IPS-NIHi7 (cell line): ENCODE data around the gene RAD18.

Experiments used
- DNase-seq: peaks from one replicate; pipeline ENCODE4 v3.0.0; 2012; ENCODE audit warnings: mixed read lengths; ENCODE audit errors: extremely low spot score

RAD18 gene

DNA sequence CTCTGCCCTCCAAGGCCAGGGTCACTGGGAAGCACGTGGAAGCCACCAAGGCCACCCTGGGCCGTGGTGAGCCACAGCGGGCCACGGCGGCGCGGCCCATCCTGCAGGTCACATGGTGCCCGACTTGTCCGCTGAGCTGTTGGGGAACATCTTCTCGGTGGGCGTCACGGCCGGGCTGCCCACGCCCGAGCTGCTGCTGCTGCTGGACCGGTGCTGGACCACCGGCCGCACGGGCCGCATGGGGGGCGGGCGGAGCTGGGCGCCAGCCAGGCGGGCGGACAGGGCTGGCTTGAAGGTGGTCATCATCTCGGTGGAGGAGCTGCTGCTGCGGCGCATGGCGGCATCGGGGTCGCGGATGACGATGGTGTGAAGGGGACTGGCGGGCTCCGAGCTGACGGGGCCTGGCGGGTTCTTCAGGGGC, 22.1 kb upstream of the RAD18 start:
- DNase-seq = no peak

DNA sequence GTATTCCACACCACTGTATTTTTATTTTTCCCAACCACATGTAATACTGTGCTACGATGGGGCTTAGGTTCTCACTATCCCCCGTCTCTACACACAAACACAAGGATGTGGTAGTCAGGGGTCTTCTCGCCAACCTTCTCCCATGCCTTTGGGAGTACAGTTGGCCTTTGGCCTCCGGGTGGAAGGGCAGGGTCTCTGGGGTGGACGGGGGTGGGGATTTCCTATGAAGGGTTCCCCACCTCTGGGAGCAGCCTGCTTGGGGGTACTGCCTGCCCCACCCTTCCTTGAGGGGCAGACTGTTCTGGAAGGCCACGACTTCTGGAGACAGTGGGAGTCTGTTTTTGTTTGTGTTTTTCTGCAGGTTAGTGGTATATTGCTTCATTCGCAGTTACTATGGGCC, 21.3 kb upstream of the RAD18 start:
- no peak for DNase-seq

DNA sequence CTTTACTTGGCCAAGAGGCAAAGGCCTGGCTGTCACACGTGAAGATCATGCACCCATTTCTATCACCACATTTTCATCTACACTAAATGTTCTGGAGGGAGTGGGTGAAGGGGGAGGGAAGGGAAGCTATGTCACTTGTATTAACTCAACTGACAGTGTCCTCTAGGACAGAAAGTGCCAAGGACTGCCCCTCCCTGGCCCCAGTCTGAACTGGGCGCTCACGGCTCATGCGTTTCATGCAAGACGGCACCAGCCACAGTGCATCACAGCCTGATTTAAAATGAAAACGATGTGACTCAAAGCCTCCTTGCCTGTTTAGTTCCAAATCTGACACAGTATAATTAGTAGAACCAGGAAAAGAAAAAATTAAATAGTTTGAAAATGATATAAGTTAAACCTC, 20.8 kb upstream of the RAD18 start:
- no peak for DNase-seq

- DNase-seq = no peak
Measured at GRCh38 chr3:8983591-8983990, 20.3 kb upstream of the RAD18 start.

- DNase-seq = no peak
Measured at GRCh38 chr3:8983026-8983425, 19.8 kb upstream of the RAD18 start.

- no peak for DNase-seq
Measured at GRCh38 chr3:8982509-8982908, 19.2 kb upstream of the RAD18 start.

DNA sequence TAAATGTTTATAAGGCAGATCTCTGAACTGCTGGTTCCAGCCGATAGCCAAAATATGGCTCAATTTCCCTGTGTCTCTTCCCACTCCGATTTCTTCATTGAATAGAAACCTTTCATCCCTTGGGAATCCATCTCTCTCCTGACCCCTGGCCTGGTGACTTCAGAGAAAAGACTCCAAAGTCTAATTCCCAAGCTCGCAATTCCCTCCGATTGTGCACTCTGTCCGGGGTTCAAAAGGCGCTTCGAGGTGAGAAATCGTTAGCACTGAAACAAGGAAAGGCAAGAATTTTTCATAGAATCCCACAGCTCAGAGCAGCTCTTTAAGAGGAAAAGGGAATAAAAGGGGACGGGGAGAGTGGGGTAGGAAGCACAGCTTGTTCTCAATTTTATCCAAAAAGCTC, 18.4 kb upstream of the RAD18 start:
- DNase-seq = no peak

- DNase-seq = no peak
Measured at GRCh38 chr3:8981296-8981695, 18.0 kb upstream of the RAD18 start.

DNA sequence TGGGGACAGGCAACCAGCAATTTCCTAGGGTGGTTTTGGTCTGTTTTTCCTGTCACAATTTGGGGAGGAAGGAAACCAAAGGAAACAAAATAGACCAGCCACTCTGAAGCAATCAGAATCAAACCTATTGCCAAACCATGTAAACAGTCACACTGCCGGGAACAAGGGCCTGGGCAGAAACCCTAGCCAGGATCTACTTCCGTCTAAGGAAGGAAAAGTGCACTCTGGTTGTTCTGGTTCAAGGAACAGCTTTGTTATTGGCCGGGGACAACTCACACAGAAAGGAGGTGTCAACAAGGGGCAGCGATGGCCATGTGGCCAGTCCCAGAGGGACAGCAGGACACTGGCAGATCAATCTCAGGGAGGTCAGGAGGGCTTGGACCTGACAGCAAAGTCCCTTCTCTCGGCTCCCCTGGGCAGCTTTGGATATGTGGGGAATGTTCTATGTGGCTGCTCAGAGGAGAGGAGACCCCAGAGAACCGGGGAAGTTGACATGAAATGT, 17.5 kb upstream of the RAD18 start:
- DNase-seq = no peak

DNA sequence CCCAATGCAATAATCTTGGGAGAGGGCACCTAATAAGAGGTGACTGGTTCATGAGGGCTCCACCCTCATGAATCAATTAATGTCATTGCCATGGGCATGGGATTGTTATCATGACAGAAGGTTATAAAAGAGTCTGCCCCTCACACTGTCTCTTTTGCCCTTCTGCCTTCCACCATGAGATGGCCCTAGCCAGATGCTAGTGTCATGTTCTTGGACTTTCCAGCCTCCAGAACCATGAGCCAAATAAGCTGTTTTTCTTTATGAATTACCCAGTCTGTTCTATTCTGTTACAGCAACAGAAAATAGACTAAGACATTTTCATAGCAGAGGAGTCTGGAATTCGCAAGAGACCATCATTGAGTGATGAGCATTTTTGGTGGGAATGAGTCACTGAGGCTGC, 16.0 kb upstream of the RAD18 start:
- no peak for DNase-seq

GRCh38 chr3:8978551-8978950, 15.3 kb upstream of the RAD18 start:
- DNase-seq = no peak

GRCh38 chr3:8976540-8977182, 13.4 kb upstream of the RAD18 start:
- DNase-seq = no peak

- no peak for DNase-seq
Measured at GRCh38 chr3:8975081-8976020, 12.1 kb upstream of the RAD18 start.

DNA sequence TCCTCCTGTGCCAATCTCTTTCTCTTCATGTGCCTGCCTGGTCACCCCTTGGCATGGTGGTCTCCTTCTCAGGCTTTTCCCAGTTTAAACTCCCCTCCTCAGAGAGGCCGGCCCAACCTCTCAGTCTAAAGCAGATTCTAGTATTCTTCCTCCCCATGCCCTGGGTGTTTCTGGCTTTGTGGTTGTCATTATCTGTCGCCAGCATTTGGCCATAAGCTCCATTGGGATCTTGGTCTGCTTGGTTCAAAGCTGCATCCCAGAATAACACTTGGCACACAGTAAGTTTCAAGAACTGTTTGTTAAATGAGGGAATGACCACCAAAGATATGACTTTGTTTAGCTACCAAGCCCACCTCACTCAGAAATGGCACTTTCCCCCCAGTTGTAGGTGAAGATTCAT, 11.2 kb upstream of the RAD18 start:
- DNase-seq = no peak

GRCh38 chr3:8972639-8973038, 9.4 kb upstream of the RAD18 start:
- no peak for DNase-seq

DNA sequence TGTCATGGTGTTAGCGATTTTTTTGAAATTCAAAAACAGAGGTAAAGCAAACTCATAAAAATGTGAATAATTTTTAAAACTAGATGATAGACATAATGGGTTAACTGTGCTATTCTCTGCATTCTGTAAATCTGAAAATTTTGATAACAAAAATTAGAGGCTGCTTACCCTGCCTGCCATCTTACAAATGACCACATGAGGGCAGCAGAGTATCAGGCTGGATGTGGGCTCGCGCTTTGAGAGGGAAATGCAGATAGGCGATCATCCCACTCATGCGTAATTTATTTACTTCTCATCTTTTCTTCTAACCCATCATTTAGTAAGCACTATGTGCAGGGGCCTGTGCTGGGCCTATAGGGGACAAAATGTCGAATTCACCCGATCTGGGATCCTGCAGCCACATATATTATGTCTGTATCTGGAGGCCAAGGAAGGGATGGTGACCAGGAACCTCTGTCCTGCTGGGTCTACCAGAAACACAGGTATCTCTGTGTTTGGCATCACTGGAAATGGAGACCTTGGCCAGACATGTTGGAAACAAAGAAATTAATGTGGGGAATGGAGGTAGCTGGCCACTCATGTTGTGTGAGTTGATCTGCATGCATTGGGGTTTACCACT, 7.8 kb upstream of the RAD18 start:
- DNase-seq = peak; percentile 62

- no peak for DNase-seq
Measured at GRCh38 chr3:8969241-8969640, 6.0 kb upstream of the RAD18 start.

- no peak for DNase-seq
Measured at GRCh38 chr3:8968375-8968882, 5.2 kb upstream of the RAD18 start.

- no peak for DNase-seq
Measured at GRCh38 chr3:8967553-8967952, 4.3 kb upstream of the RAD18 start.

- no peak for DNase-seq
Measured at GRCh38 chr3:8966820-8967348, 3.6 kb upstream of the RAD18 start.

- DNase-seq = no peak
Measured at GRCh38 chr3:8966150-8966819, 3.0 kb upstream of the RAD18 start.
